ENCODE results near the gene TTC5. TPM values are rescaled to one million over a fixed set of nuclear protein-coding genes. Genes with fewer than 3 reads are reported as not detected.
"Not testable (repeated sequence)": the region's sequence is repeated elsewhere in the genome, so short reads cannot be mapped to it uniquely, and the experiment has no call there.

Gene TTC5
- total and polyA plus RNA-seq, 2 donors = 7.2 to 15.7 TPM

- H3K4me1 ChIP-seq (ENCODE audit: control insufficient read depth in 2 of 2, insufficient read depth in 2 of 2, low read length in 2 of 2) = peaks cover 0 to 4% of the 10 kb centered on the region in 2 donors
- WGBS = under 1% methylated on average over 50 of the region's 50 CpGs
- DNase-seq (ENCODE audit: low read depth in 6 of 9, low spot score in 9 of 9) = peak; percentile 91 to 99 (median 97)
- peak within 1 kb of the TSS; percentile 67 to 93 for H3K4me3 ChIP-seq (ENCODE audit: low read length in 2 of 2)
- H3K9me3 ChIP-seq (ENCODE audit: control insufficient read depth in 2 of 2, insufficient read depth in 1 of 2, low read length in 1 of 2) = no peaks in the 10 kb centered on the region
- H3K27me3 ChIP-seq (ENCODE audit: control insufficient read depth in 2 of 2, insufficient read depth in 1 of 2, low read length in 1 of 2) = peaks cover 0 to 6% of the 10 kb centered on the region in 2 donors
- H3K27ac ChIP-seq (ENCODE audit: low read depth in 1 of 2, low read length in 1 of 2) = peak within 1 kb of the TSS; percentile 89 to 92
- peaks cover 3 to 5% of the 10 kb centered on the region in 2 donors for H3K36me3 ChIP-seq (ENCODE audit: control insufficient read depth in 2 of 2, insufficient read depth in 2 of 2, low read length in 1 of 2)
Measured at GRCh38 chr14:20343092-20343861, 37.5 kb upstream of the TTC5 start, which contains the start of gene PARP2. Gene PARP2 (plus strand): TSS chr14:20343635. CDS start chr14:20343642, 7 bp downstream.

DNA sequence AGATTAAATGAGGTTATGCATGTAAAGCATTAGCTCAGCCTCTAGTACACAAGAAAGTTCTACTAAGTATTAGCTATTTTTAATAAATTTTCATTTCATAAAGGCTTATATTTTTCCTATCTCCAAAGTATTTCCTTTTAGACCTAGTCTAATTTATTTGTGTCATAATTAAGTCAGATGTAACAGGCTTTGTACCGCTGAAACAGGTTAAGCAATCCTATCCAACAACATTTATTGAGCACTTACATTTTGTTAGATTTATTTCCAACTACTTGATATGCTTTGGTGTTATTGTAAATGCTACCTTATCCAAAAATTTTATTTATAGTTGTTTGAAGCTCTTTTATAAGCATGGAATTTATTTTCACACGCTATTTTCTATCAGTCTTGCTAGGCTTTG lies 35.9 kb upstream of the TTC5 start:
- peaks cover 0 to 3% of the 10 kb centered on the region in 2 donors for H3K36me3 ChIP-seq (ENCODE audit: control insufficient read depth in 2 of 2, insufficient read depth in 2 of 2, low read length in 1 of 2)
- H3K27me3 ChIP-seq (ENCODE audit: control insufficient read depth in 2 of 2, insufficient read depth in 1 of 2, low read length in 1 of 2) = peaks cover 0 to 6% of the 10 kb centered on the region in 2 donors
- peaks cover 0 to 4% of the 10 kb centered on the region in 2 donors for H3K4me1 ChIP-seq (ENCODE audit: control insufficient read depth in 2 of 2, insufficient read depth in 2 of 2, low read length in 2 of 2)
- H3K9me3 ChIP-seq (ENCODE audit: control insufficient read depth in 2 of 2, insufficient read depth in 1 of 2, low read length in 1 of 2) = no peaks in the 10 kb centered on the region
- 75% methylated on average over 2 of the region's 2 CpGs for WGBS
- no peak overlapping the region for H3K27ac ChIP-seq (ENCODE audit: low read depth in 1 of 2, low read length in 1 of 2)
- H3K4me3 ChIP-seq (ENCODE audit: low read length in 2 of 2) = no peak overlapping the region
- no peak for DNase-seq (ENCODE audit: low read depth in 6 of 9, low spot score in 9 of 9)

GRCh38 chr14:20341032-20341431 lies 35.3 kb upstream of the TTC5 start:
- DNase-seq (ENCODE audit: low read depth in 6 of 9, low spot score in 9 of 9); H3K4me3 ChIP-seq (ENCODE audit: low read length in 2 of 2); H3K9me3 ChIP-seq (ENCODE audit: control insufficient read depth in 2 of 2, insufficient read depth in 1 of 2, low read length in 1 of 2); H3K27me3 ChIP-seq (ENCODE audit: control insufficient read depth in 2 of 2, insufficient read depth in 1 of 2, low read length in 1 of 2); H3K36me3 ChIP-seq (ENCODE audit: control insufficient read depth in 2 of 2, insufficient read depth in 2 of 2, low read length in 1 of 2); H3K27ac ChIP-seq (ENCODE audit: low read depth in 1 of 2, low read length in 1 of 2); H3K4me1 ChIP-seq (ENCODE audit: control insufficient read depth in 2 of 2, insufficient read depth in 2 of 2, low read length in 2 of 2): not testable (repeated sequence)
- WGBS = 97% methylated on average over 4 of the region's 4 CpGs

DNA sequence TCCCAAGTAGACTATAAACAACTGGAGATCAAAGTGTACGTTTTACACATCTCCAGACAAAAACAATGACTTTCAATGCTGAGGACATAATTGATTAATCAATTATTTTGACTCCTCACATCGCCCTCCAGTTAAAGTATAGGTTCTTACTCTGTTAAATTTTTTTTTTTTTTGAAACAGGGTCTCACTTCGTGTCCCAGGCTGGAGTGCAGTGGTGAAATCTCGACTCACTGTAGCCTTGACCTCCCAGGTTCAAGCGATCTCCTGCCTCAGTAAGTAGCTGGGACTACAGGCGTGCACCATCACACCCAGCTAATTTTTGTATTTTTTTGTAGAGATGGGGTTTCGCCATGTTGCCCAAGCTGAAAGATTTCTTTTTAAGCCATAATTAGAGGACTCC lies 28.3 kb upstream of the TTC5 start:
- Histone ChIP-seq H3K4me3 (ENCODE audit: low read length in 2 of 2) (no peak overlapping the region), H3K9me3 (ENCODE audit: control insufficient read depth in 2 of 2, insufficient read depth in 1 of 2, low read length in 1 of 2) (no peaks in the 10 kb centered on the region), H3K36me3 (ENCODE audit: control insufficient read depth in 2 of 2, insufficient read depth in 2 of 2, low read length in 1 of 2) (no peaks in the 10 kb centered on the region), H3K27ac (ENCODE audit: low read depth in 1 of 2, low read length in 1 of 2) (no peak overlapping the region), H3K4me1 (ENCODE audit: control insufficient read depth in 2 of 2, insufficient read depth in 2 of 2, low read length in 2 of 2) (peaks cover 5 to 6% of the 10 kb centered on the region in 2 donors), H3K27me3 (ENCODE audit: control insufficient read depth in 2 of 2, insufficient read depth in 1 of 2, low read length in 1 of 2) (no peaks in the 10 kb centered on the region)
- no peak for DNase-seq (ENCODE audit: low read depth in 6 of 9, low spot score in 9 of 9)
- 88% methylated on average over 7 of the region's 7 CpGs for WGBS

- H3K27ac ChIP-seq (ENCODE audit: low read depth in 1 of 2, low read length in 1 of 2) = peak overlapping the region in 1 of 2 donors; percentile 3
- H3K36me3 ChIP-seq (ENCODE audit: control insufficient read depth in 2 of 2, insufficient read depth in 2 of 2, low read length in 1 of 2) = no peaks in the 10 kb centered on the region
- DNase-seq (ENCODE audit: low read depth in 6 of 9, low spot score in 9 of 9) = no peak
- H3K4me3 ChIP-seq (ENCODE audit: low read length in 2 of 2) = peak overlapping the region; percentile 70 to 72
- no peaks in the 10 kb centered on the region for H3K9me3 ChIP-seq (ENCODE audit: control insufficient read depth in 2 of 2, insufficient read depth in 1 of 2, low read length in 1 of 2)
- peaks cover 5 to 6% of the 10 kb centered on the region in 2 donors for H3K4me1 ChIP-seq (ENCODE audit: control insufficient read depth in 2 of 2, insufficient read depth in 2 of 2, low read length in 2 of 2)
- 19% methylated on average over 3 of the region's 3 CpGs for WGBS
- H3K27me3 ChIP-seq (ENCODE audit: control insufficient read depth in 2 of 2, insufficient read depth in 1 of 2, low read length in 1 of 2) = no peaks in the 10 kb centered on the region
Measured at GRCh38 chr14:20333494-20333841, 27.7 kb upstream of the TTC5 start.

DNA sequence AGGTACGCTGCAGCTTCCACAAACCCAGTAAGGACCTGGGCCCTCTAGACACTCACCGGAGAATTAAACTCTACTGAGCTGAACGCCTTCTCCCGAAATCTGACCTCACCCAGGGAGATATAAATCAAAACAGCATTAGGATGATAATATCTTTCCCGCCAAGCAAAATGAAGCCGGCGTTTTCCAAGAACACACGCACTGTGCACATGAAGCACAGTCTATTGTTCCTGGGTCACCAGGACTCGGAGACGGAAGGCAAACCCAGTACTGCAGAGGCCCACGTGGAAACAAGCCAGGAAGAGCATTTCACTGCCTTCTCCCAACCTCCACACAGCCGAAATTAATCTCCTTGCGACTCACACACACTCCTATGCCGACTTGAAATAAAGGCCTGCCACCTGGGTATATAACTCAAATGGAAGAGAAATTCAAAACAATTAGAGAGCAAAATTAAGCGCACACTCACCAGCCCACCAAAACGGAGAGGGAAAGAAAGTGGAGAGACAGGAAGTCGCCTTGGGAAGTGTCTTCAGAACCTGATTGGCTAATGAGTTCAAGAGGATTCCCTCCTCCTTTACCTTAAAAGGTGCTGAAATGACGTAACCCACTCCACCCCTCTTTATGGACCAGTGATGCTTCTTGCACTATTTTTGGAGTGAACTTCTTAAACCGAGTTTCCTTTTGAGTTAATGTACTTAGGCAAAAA lies 27.2 kb upstream of the TTC5 start, which contains the start of gene CCNB1IP1:
Gene CCNB1IP1, minus strand, starts transcription at position 492 of the 706 bp plus-strand sequence. CDS start 16,756 bp downstream, outside the sequence.
- H3K4me1 ChIP-seq (ENCODE audit: control insufficient read depth in 2 of 2, insufficient read depth in 2 of 2, low read length in 2 of 2) = peaks cover 5 to 6% of the 10 kb centered on the region in 2 donors
- 1% methylated on average over 19 of the region's 19 CpGs for WGBS
- DNase-seq (ENCODE audit: low read depth in 6 of 9, low spot score in 9 of 9) = peak; percentile 55 to 91 (median 77)
- no peaks in the 10 kb centered on the region for H3K27me3 ChIP-seq (ENCODE audit: control insufficient read depth in 2 of 2, insufficient read depth in 1 of 2, low read length in 1 of 2)
- peak within 1 kb of the TSS; percentile 70 to 72 for H3K4me3 ChIP-seq (ENCODE audit: low read length in 2 of 2)
- H3K9me3 ChIP-seq (ENCODE audit: control insufficient read depth in 2 of 2, insufficient read depth in 1 of 2, low read length in 1 of 2) = no peaks in the 10 kb centered on the region
- peak within 1 kb of the TSS; percentile 72 to 80 for H3K27ac ChIP-seq (ENCODE audit: low read depth in 1 of 2, low read length in 1 of 2)
- no peaks in the 10 kb centered on the region for H3K36me3 ChIP-seq (ENCODE audit: control insufficient read depth in 2 of 2, insufficient read depth in 2 of 2, low read length in 1 of 2)

- no peaks in the 10 kb centered on the region for H3K9me3 ChIP-seq (ENCODE audit: control insufficient read depth in 2 of 2, insufficient read depth in 1 of 2, low read length in 1 of 2)
- peak overlapping the region; percentile 70 to 72 for H3K4me3 ChIP-seq (ENCODE audit: low read length in 2 of 2)
- peak overlapping the region; percentile 72 to 80 for H3K27ac ChIP-seq (ENCODE audit: low read depth in 1 of 2, low read length in 1 of 2)
- H3K4me1 ChIP-seq (ENCODE audit: control insufficient read depth in 2 of 2, insufficient read depth in 2 of 2, low read length in 2 of 2) = peaks cover 5 to 6% of the 10 kb centered on the region in 2 donors
- H3K36me3 ChIP-seq (ENCODE audit: control insufficient read depth in 2 of 2, insufficient read depth in 2 of 2, low read length in 1 of 2) = no peaks in the 10 kb centered on the region
- no peak for DNase-seq (ENCODE audit: low read depth in 6 of 9, low spot score in 9 of 9)
- WGBS = 31% methylated on average over 4 of the region's 4 CpGs
- H3K27me3 ChIP-seq (ENCODE audit: control insufficient read depth in 2 of 2, insufficient read depth in 1 of 2, low read length in 1 of 2) = no peaks in the 10 kb centered on the region
Measured at GRCh38 chr14:20332431-20332787, 26.7 kb upstream of the TTC5 start.

DNA sequence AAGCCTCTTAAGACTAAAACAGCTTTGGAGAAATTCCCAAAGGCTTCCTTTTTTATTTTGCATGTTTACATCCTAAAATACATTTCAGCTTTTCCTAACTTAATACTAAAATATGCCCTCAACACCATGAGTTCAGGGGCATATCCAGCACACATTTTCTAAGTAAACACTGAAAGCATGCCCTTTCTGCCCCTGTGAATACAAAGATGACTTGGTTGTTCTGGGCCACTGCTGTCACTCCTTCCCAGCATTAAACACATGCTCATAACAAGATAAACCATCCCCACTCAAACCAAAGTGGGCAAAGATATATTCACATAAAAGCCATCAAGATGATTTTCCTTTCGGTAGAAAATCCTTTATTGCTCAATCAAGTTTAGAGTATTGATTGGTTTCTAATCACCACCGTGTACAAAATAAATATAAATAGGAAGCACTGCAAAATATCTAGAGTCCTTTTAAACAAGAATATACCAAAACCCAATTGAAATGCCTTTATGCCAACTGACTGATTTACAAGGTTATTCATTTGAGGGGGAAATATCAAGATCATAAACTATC lies 25.4 kb upstream of the TTC5 start:
- H3K4me1 ChIP-seq (ENCODE audit: control insufficient read depth in 2 of 2, insufficient read depth in 2 of 2, low read length in 2 of 2) = peaks cover 5 to 6% of the 10 kb centered on the region in 2 donors
- 97% methylated on average over 2 of the region's 2 CpGs for WGBS

DNA sequence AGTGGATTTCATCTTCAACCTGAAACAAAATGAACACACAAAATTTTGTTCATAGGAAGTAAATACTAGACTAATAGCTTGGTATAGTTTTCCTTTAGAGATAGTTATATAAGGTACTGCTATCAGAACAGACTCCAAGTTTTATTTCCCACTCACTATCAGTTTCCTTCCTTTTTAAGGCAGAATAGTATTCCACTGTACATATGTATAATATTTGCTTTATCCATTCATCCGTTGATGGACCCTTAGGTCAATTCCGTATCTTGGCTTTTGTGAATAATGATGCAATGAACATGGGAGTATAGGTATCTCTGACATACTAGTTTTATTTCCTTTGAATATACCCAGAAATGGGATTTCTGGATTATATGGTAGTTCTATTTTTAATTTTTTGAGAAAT lies 23.6 kb upstream of the TTC5 start:
- 99% methylated on average over 2 of the region's 2 CpGs for WGBS
- Histone ChIP-seq H3K36me3 (ENCODE audit: control insufficient read depth in 2 of 2, insufficient read depth in 2 of 2, low read length in 1 of 2) (peaks cover 2 to 4% of the 10 kb centered on the region in 2 donors), H3K4me1 (ENCODE audit: control insufficient read depth in 2 of 2, insufficient read depth in 2 of 2, low read length in 2 of 2) (peaks cover 5 to 6% of the 10 kb centered on the region in 2 donors), H3K9me3 (ENCODE audit: control insufficient read depth in 2 of 2, insufficient read depth in 1 of 2, low read length in 1 of 2) (no peaks in the 10 kb centered on the region), H3K27ac (ENCODE audit: low read depth in 1 of 2, low read length in 1 of 2) (no peak overlapping the region), H3K27me3 (ENCODE audit: control insufficient read depth in 2 of 2, insufficient read depth in 1 of 2, low read length in 1 of 2) (no peaks in the 10 kb centered on the region), H3K4me3 (ENCODE audit: low read length in 2 of 2) (no peak overlapping the region)
- no peak for DNase-seq (ENCODE audit: low read depth in 6 of 9, low spot score in 9 of 9)

More for the DNA sequence above, 25.4 kb upstream of the TTC5 start:
- H3K4me3 ChIP-seq (ENCODE audit: low read length in 2 of 2) = no peak overlapping the region
- no peaks in the 10 kb centered on the region for H3K9me3 ChIP-seq (ENCODE audit: control insufficient read depth in 2 of 2, insufficient read depth in 1 of 2, low read length in 1 of 2)
- no peak overlapping the region for H3K27ac ChIP-seq (ENCODE audit: low read depth in 1 of 2, low read length in 1 of 2)
- H3K36me3 ChIP-seq (ENCODE audit: control insufficient read depth in 2 of 2, insufficient read depth in 2 of 2, low read length in 1 of 2) = peaks cover 0 to 2% of the 10 kb centered on the region in 2 donors
- H3K27me3 ChIP-seq (ENCODE audit: control insufficient read depth in 2 of 2, insufficient read depth in 1 of 2, low read length in 1 of 2) = no peaks in the 10 kb centered on the region
- DNase-seq (ENCODE audit: low read depth in 6 of 9, low spot score in 9 of 9) = no peak

All from thymus (tissue), 11 donors.